SK-N-MC (cell line): ENCODE results near the gene SLC6A19.

Experiments used
- EZH2 ChIP-seq: fragments of 200-600 bp; sonication (generic); IDR thresholded peaks from one replicate; pipeline ENCODE4 v1.6.1; 2017; ENCODE audit warnings: antibody characterized with exemption
- POLR2AphosphoS5 ChIP-seq: IDR thresholded peaks from 2 replicates; pipeline ENCODE4 v1.6.1; 2012; ENCODE audit warnings: mild to moderate bottlenecking, low read depth, low read length, borderline replicate concordance

GRCh38 chr5:1217596-1218206 is 16.3 kb downstream of the SLC6A19 start:
- TF ChIP-seq EZH2 (no peak), POLR2AphosphoS5 (no peak)
